Peyer's patch (tissue), 4 donors: ENCODE data around the gene SPATS2.
"Not testable (repeated sequence)": the region's sequence is repeated elsewhere in the genome, so short reads cannot be mapped to it uniquely, and the experiment has no call there.

Experiments used
- POLR2A ChIP-seq, 2 donors: fragments of 450-650 bp; IDR thresholded peaks; one replicate each; pipeline ENCODE4 v1.5.1; 2017; ENCODE audit warnings: antibody characterized with exemption in 2 of 2, mild to moderate bottlenecking in 2 of 2, moderate library complexity in 2 of 2
- TF ChIP-seq, protein P1 (sequence below), 6 experiments: fragments of 450-650 bp in 4 of 6; fragments of 200-600 bp in 2 of 6; sonication (generic) in 1 of 6; IDR thresholded peaks; one replicate each; pipeline ENCODE4 v1.5.1; 2017 to 2019; ENCODE audit warnings: antibody characterized with exemption in 6 of 6, mild to moderate bottlenecking in 3 of 6, moderate library complexity in 1 of 6

DNA sequence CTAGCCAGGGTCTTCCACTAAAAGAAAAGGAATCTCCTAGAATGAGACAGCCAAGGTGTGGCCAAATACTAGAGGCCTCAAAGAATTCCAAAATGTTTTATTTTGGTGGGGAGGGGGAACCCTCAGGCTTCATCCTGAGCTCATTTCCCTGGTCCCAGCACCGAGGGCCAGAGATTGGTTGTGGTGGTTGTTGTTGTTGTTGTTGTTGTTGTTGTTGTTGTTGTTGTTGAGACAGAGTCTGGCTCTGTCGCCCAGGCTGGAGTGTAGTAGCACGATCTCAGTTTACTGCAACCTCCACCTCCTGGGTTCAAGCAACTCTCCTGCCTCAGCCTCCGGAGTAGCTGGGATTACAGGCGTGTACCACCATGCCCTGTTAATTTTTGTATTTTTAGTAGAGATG is 166.9 kb downstream of the SPATS2 start:
- TF ChIP-seq, protein P1, sequence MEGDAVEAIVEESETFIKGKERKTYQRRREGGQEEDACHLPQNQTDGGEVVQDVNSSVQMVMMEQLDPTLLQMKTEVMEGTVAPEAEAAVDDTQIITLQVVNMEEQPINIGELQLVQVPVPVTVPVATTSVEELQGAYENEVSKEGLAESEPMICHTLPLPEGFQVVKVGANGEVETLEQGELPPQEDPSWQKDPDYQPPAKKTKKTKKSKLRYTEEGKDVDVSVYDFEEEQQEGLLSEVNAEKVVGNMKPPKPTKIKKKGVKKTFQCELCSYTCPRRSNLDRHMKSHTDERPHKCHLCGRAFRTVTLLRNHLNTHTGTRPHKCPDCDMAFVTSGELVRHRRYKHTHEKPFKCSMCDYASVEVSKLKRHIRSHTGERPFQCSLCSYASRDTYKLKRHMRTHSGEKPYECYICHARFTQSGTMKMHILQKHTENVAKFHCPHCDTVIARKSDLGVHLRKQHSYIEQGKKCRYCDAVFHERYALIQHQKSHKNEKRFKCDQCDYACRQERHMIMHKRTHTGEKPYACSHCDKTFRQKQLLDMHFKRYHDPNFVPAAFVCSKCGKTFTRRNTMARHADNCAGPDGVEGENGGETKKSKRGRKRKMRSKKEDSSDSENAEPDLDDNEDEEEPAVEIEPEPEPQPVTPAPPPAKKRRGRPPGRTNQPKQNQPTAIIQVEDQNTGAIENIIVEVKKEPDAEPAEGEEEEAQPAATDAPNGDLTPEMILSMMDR (IDR thresholded peaks at IDR 0.05) = not testable (repeated sequence)
- not testable (repeated sequence) for TF ChIP-seq POLR2A (IDR thresholded peaks at IDR 0.05)
